Activated CD8-positive, alpha-beta T cell treated with anti-CD3 and anti-CD28 coated beads for 36 hours (primary cell): ENCODE data around the gene SOD3. TPM values are rescaled to one million over a fixed set of nuclear protein-coding genes. Genes with fewer than 3 reads are reported as not detected.

Source experiments
- ATAC-seq: fragments of 200-7000 bp; cut with Tn5 transposase; one replicate; pipeline ENCODE4 v1.10.0; 2021; ENCODE audit warnings: mild to moderate bottlenecking, moderate library complexity
- CTCF ChIA-PET: fragments of 350-600 bp; sonication (Branson Sonifier 250); formaldehyde crosslinking; loops from one replicate; lab custom pipeline; 2021; ENCODE audit warnings: antibody characterized with exemption; lab: Charles Lee
- POLR2A ChIA-PET: fragments of 350-600 bp; sonication (Branson Sonifier 250); formaldehyde crosslinking; loops from one replicate; lab custom pipeline; 2021; ENCODE audit warnings: antibody characterized with exemption; lab: Charles Lee
- DNase-seq: peaks from one replicate; pipeline ENCODE4 v3.0.0-alpha.2; 2020
- H3K27ac Mint-ChIP-seq: one replicate; pipeline ENCODE4 v1.8.0; 2021; ENCODE audit warnings: mild to moderate bottlenecking, mixed read lengths
- H3K27me3 Mint-ChIP-seq: one replicate; pipeline ENCODE4 v1.8.0; 2021; ENCODE audit warnings: mixed read lengths
- H3K36me3 Mint-ChIP-seq: one replicate; pipeline ENCODE4 v1.8.0; 2021; ENCODE audit warnings: low read depth, mixed read lengths
- H3K4me1 Mint-ChIP-seq: one replicate; pipeline ENCODE4 v1.8.0; 2021; ENCODE audit warnings: low read depth, mixed read lengths
- H3K4me3 Mint-ChIP-seq: one replicate; pipeline ENCODE4 v1.8.0; 2021; ENCODE audit warnings: mild to moderate bottlenecking, moderate library complexity, mixed read lengths
- H3K9me3 Mint-ChIP-seq: one replicate; pipeline ENCODE4 v1.8.0; 2021; ENCODE audit warnings: mixed read lengths
- intact Hi-C: fragments of 100-400 bp; cut with micrococcal nuclease; formaldehyde crosslinking; loops from one replicate; pipeline ENCODE4 v1.10.0; 2022
- total RNA-seq, 2 experiments: library from RNA; stranded (reverse); gene quantifications; one replicate each; pipeline ENCODE4 v1.2.3, GENCODE V29; 2021
- TF ChIP-seq, protein P1 (sequence below): fragments of 200-600 bp; IDR thresholded peaks from one replicate; pipeline ENCODE4 v1.8.0; 2022; ENCODE audit warnings: antibody characterized with exemption, mild to moderate bottlenecking

SOD3 gene
- total RNA-seq, 2 experiments from 2014 or later = not detected

GRCh38 chr4:24801136-24801855, 5.9 kb downstream of the SOD3 start:
- Mint-ChIP-seq H3K4me3 (no peak overlapping the region), H3K27ac (no peak overlapping the region), H3K36me3 (no peaks in the 10 kb centered on the region), H3K4me1 (no peaks in the 10 kb centered on the region), H3K27me3 (peaks cover 45% of the 10 kb centered on the region), H3K9me3 (no peaks in the 10 kb centered on the region)
- intact Hi-C loops = no loop called here
- ChIA-PET POLR2A (no interaction called here), CTCF (no interaction called here)
- DNase-seq = no peak
- TF ChIP-seq, protein P1, sequence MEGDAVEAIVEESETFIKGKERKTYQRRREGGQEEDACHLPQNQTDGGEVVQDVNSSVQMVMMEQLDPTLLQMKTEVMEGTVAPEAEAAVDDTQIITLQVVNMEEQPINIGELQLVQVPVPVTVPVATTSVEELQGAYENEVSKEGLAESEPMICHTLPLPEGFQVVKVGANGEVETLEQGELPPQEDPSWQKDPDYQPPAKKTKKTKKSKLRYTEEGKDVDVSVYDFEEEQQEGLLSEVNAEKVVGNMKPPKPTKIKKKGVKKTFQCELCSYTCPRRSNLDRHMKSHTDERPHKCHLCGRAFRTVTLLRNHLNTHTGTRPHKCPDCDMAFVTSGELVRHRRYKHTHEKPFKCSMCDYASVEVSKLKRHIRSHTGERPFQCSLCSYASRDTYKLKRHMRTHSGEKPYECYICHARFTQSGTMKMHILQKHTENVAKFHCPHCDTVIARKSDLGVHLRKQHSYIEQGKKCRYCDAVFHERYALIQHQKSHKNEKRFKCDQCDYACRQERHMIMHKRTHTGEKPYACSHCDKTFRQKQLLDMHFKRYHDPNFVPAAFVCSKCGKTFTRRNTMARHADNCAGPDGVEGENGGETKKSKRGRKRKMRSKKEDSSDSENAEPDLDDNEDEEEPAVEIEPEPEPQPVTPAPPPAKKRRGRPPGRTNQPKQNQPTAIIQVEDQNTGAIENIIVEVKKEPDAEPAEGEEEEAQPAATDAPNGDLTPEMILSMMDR = no peak
- no peak for ATAC-seq

GRCh38 chr4:24802648-24803047, 7.3 kb downstream of the SOD3 start:
- no peaks in the 10 kb centered on the region for H3K36me3 Mint-ChIP-seq
- no peaks in the 10 kb centered on the region for H3K9me3 Mint-ChIP-seq
- no peaks in the 10 kb centered on the region for H3K4me1 Mint-ChIP-seq
- H3K27ac Mint-ChIP-seq = no peak overlapping the region
- DNase-seq (no peak), ATAC-seq (no peak)
- CTCF ChIA-PET = no interaction called here
- POLR2A ChIA-PET = interaction anchor here (0.7 kb wide), 1 partner anchor 280 kb away, joined by 5 read pairs; no protein-coding TSS in a partner anchor
- TF ChIP-seq, protein P1 = no peak
- H3K4me3 Mint-ChIP-seq = no peak overlapping the region
- H3K27me3 Mint-ChIP-seq = peaks cover 45% of the 10 kb centered on the region
- intact Hi-C loops = no loop called here

GRCh38 chr4:24805067-24805466, 9.7 kb downstream of the SOD3 start:
- ATAC-seq = no peak
- Mint-ChIP-seq H3K36me3 (no peaks in the 10 kb centered on the region), H3K4me1 (no peaks in the 10 kb centered on the region), H3K27me3 (peaks cover 29% of the 10 kb centered on the region), H3K9me3 (no peaks in the 10 kb centered on the region), H3K4me3 (no peak overlapping the region), H3K27ac (no peak overlapping the region)
- intact Hi-C loops = no loop called here
- TF ChIP-seq, protein P1 = no peak
- ChIA-PET POLR2A (no interaction called here), CTCF (no interaction called here)
- DNase-seq = no peak

GRCh38 chr4:24805566-24805965, 10.2 kb downstream of the SOD3 start:
- TF ChIP-seq, protein P1 = no peak
- intact Hi-C loops = no loop called here
- H3K4me1 Mint-ChIP-seq = no peaks in the 10 kb centered on the region
- H3K36me3 Mint-ChIP-seq = no peaks in the 10 kb centered on the region
- no peak overlapping the region for H3K27ac Mint-ChIP-seq
- DNase-seq = no peak
- ATAC-seq = no peak
- H3K9me3 Mint-ChIP-seq = no peaks in the 10 kb centered on the region
- CTCF ChIA-PET = no interaction called here
- no peak overlapping the region for H3K4me3 Mint-ChIP-seq
- peaks cover 25% of the 10 kb centered on the region for H3K27me3 Mint-ChIP-seq
- POLR2A ChIA-PET = no interaction called here

- no peak for DNase-seq
- POLR2A ChIA-PET = no interaction called here
- Mint-ChIP-seq H3K4me1 (no peaks in the 10 kb centered on the region), H3K36me3 (no peaks in the 10 kb centered on the region), H3K9me3 (no peaks in the 10 kb centered on the region), H3K27me3 (peaks cover 17% of the 10 kb centered on the region), H3K27ac (no peak overlapping the region), H3K4me3 (no peak overlapping the region)
- CTCF ChIA-PET = interaction anchor here (0.7 kb wide), 1 partner anchor 10 kb away, joined by 3 read pairs; no protein-coding TSS in a partner anchor
- TF ChIP-seq, protein P1 = no peak
- ATAC-seq = no peak
- intact Hi-C loops = no loop called here
These were observed 11.0 kb downstream of the SOD3 start for GRCh38 chr4:24806206-24806990.
